DND-41 (cell line): ENCODE measurements around the gene LFNG.

Experiments used
- CTCF ChIP-seq: IDR thresholded peaks from 2 replicates; pipeline ENCODE4 v1.5.1; 2012; ENCODE audit warnings: borderline replicate concordance, low read length, moderate library complexity, mild to moderate bottlenecking; ENCODE audit not compliant: poor library complexity, severe bottlenecking; ENCODE audit errors: extremely low read depth
- EZH2 ChIP-seq: IDR thresholded peaks from 3 replicates; pipeline ENCODE4 v1.6.1; 2012; ENCODE audit warnings: borderline replicate concordance, low read depth, mild to moderate bottlenecking, moderate library complexity, low read length, inconsistent platforms; ENCODE audit not compliant: severe bottlenecking

- TF ChIP-seq CTCF: no peak
- TF ChIP-seq EZH2: no peak
Observed at GRCh38 chr7:2478399-2478785, 41.2 kb upstream of the LFNG start.
